Right hindlimb (tissue), 1 donor: ENCODE results near the gene PARD6A.

Experiments used
- DNase-seq: peaks from one replicate; pipeline ENCODE4 v3.0.0-alpha.2; 2018

Gene PARD6A

DNA sequence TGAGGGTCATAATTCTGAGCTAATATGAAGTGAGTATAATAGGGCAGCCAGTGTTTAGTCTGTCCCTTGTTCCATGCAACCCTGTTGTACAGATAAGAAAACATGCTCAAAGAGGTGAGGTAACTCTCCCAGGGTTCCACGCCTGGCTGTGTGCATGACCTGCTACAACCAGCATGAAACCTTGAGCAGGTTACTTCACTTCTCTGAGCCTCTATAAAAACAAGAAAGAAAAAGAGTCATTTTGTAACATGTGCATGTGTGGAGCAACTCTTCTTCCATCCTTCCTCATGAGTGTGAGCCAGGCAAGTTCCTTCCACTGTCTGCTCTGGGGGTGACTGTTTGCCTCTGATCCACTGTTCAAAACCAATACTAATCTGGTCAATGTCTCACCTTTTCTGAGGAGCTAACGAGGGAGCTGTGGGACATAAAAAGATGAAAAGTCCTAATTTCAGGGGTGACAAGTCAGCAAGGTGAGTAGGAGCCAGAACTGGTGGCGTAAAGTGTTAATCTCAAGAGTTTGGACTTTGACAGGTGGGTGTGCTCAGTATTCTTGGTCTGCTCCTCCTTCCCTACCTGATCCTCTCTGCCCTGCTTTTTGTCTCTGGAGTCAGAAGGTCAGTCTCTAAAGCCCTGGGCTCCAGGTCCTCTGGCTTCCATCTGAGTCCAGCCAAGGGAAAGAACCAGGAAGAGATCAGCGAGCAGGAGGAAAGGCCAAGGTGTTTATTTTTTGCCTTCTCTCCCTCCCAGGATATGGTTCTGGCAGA is 36.8 kb downstream of the PARD6A start:
- DNase-seq = no peak

DNA sequence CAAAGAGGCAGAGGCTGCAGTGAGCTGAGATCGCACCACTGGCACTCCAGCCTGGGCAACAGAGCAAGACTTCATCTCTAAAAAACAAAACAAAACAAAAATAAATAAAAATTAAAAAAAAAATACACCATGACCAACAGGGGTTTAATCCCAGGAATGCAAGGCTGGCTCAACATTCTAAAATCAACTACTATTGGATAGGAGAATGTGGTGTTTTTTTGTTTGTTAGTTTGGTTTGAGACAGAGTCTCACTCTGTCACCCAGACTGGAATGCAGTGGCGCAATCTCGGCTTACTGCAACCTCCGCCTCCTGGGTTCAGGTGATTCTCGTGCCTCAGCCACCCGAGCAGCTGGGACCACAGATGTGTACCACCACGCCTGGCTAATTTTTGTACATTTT is 38.5 kb downstream of the PARD6A start:
- DNase-seq = no peak

DNA sequence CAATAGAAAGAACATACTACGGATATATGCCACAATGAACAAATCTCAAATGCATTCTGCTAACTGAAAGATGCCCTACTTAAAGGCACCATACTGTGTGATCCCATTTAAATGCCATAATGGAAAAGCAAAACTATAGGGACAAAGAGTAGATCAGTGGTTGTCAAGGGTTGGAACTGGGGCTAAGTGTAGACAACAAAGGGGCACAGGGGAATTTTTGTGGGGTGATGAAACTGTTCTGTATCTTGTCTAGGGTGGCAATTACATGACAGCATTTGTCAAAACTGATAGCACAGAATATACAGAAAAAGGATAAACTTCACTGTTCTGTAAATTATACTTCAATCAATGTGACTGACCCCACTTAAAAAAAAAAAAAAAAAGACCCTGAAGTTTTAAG is 40.7 kb downstream of the PARD6A start:
- DNase-seq = no peak

DNA sequence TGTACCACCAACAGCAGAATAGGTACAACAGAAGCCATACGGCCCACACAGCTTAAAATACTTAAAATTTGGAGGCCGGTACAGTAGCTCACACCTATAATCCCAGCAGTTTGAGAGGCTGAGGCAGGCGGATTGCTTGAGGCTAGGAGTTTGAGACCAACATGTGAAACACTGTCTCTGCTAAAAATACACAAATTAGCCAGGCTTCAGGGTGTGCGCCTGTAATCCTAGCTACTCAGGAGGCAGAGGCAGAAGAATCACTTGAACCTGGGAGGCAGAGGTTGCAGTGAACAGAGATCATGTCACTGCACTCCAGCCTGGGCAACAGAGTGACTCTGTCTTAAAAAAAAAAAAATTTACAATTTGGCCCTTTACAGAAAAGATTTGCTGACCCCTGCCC is 41.4 kb downstream of the PARD6A start:
- no peak for DNase-seq

DNA sequence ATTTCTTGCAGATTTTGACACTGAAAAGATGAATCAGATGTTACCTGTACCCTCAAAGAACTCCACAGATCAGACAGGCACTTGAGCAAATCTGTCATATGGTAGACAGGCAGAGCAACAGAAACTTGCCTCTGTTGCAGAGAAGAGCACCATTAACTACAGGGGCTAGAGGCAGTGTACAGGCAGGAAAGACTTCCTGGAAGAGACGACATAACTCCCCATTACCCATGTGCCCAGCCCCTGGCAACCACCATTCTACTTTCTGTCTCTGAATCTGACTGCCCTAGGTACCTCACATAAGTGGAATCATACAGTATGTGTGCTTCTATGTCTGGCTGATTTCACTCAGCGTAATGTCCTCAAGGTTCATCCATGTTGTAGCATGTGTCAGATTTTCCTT is 42.9 kb downstream of the PARD6A start:
- DNase-seq = no peak

DNA sequence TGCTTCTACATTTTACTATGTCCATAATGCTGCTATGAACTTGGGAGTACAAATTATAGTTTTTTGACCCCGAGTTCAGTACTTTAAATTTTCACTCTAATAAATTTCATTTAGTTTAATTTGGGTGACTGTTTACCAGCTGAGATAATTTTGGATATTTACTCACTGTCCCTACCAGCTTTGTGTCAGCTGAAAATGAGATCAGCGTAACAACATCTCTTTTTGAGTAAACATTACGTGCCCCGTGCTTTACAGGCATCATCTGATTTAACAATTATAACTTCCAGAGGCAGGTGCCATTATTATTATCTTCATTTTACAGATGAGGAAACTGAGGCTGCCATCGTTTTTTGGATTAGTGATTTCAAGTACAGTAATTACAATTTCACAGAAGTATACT is 43.4 kb downstream of the PARD6A start:
- DNase-seq = no peak

DNA sequence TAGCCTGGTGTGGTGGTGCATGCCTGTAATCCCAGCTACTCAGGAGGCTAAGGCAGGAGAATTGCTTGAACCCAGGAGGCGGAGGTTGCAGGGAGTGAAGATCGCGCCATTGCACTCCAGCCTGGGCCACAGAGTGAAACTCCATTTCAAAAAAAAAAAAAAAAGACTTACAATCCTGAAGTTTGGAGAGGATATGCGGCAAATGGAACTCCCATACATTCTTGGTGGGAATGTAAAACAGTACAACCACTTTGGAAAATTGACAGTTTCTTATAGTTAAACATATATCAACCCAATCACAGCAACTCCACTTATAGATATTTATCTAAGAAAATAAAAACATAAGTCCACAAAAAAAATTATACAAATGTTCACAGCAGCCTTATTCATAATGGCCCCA is 46.5 kb downstream of the PARD6A start:
- no peak for DNase-seq

DNA sequence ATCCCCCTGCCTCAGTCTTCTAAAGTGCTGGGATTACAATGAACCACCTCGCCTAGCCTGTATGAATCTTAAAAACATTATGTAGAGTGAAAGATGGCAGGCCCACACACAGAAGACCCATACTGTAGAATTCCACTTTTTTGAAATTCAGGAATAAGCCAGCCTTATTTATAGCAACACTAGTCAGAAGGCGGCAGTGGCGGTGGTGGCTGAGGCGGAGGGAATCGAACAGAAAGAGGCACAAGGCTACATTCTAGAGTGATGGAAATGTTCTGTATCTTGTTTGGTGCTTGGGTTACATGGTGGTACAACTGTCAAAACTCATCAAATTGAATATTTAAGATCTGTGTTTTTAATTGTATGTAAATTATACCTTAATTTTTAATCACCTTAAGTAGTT is 47.0 kb downstream of the PARD6A start:
- DNase-seq = no peak

DNA sequence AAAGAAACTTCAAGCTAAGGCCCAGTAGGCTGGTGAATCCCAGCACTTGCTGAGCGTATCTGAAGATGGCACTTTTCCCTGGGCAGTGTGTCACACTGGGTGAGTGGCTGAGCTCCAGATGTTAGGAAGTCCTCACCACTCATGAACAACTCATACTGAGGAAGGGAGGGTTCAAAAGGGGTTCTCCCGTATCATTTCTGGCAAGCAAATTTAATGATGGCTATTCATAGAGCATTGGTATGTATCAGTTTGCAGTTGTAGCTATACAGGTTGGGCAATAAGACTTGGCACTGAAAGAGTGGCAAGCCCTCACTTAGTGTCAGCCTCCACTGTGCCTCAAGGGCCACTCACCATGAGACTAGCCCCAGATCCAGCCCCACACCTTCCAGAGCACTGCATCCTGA is 47.6 kb downstream of the PARD6A start:
- no peak for DNase-seq

DNA sequence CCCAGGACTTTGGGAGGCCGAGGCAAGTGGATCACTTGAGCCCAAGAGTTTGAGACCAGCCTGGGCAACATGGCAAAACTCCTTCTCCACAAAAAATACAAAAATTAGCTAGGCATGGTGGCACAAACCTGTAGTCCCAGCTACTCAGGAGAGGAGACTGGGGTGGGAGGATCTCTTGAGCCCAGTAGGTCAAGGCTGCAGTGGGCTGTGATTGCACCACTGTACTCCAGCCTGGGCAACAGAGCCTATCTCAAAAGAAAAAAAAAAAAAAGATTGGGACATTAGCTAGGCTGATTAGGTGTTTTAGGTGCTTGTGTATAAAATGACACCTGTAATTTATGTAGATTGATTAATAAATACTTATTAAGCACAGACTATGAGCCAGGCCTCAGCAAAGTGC is 48.3 kb downstream of the PARD6A start:
- DNase-seq = no peak

DNA sequence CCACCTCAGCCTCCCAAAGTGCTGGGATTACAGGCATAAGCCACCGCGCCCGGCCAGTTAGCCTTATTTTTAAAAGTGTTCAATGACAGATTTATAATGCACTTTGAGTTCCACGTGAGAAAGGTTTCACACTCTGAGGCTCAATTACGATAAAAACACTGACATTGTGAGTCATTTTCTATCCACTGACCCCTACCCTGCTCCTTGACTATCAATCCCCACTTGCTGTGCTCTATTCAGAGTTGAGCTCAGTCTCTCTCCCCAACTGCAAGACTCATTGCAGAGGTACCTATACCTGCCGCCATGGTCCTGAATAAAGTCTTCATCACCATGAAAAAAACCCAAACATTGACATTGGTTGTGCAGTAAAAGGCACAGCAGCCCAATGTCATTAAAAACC is 49.8 kb downstream of the PARD6A start:
- no peak for DNase-seq
